Pancreas (tissue), 10 donors: ENCODE results near the gene VGLL4. TPM values are rescaled to one million over a fixed set of nuclear protein-coding genes. Genes with fewer than 3 reads are reported as not detected.

Experiments
- ATAC-seq, 4 donors: fragments of 200-7000 bp; cut with Tn5 transposase; one replicate each; pipeline versions ENCODE4 v1.8.0 to v1.9.1; 2020; ENCODE audit warnings: mild to moderate bottlenecking in 4 of 4, moderate library complexity in 4 of 4
- DNase-seq, 6 donors: peaks; one replicate each; pipeline ENCODE4 v3.0.0-alpha.2; 2020
- FAIRE-seq: peaks from 2 replicates; lab custom pipeline; 2012; peaks lifted over from hg19 to GRCh38; lab: Jason Lieb, UNC
- H3K27ac ChIP-seq, 4 donors: fragments of 200-600 bp; sonication (generic); 1 replicate in 3 of 4; 2 replicates in 1 of 4; pipeline versions ENCODE4 v1.5.0 to v1.8.0; 2020
- H3K27me3 ChIP-seq, 4 donors: fragments of 200-600 bp; one replicate each; pipeline ENCODE4 v1.8.0; 2021
- H3K36me3 ChIP-seq, 3 donors: fragments of 200-600 bp; sonication (generic) in 1 of 3; one replicate each; pipeline versions ENCODE4 v1.5.0 to v1.8.0; 2020 to 2021
- H3K4me1 ChIP-seq, 3 donors: fragments of 200-600 bp; one replicate each; pipeline ENCODE4 v1.8.0; 2021
- H3K4me3 ChIP-seq, 4 donors: fragments of 200-600 bp; sonication (generic) in 2 of 4; one replicate each; pipeline versions ENCODE4 v1.5.0 to v1.8.0; 2020 to 2021
- H3K9me3 ChIP-seq, 4 donors: fragments of 200-600 bp; one replicate each; pipeline ENCODE4 v1.8.0; 2021
- WGBS, 2 donors: extraction: QIAGEN DNeasy Blood & Tissue Kit; methylation state at CpG; one replicate each; pipeline ENCODE4 v1.1.7; 2013; 5-methylcytosine and 5-hydroxymethylcytosine counted together
- intact Hi-C, 3 donors: fragments of 100-400 bp; cut with DNase I; formaldehyde crosslinking; loops; one replicate each; pipeline versions ENCODE4 v1.11.1 to v1.14.2; 2022
- polyA plus RNA-seq, 2 donors: library from polyadenylated mRNA; stranded (reverse); fragments of 200-250 nt; gene quantifications; one replicate each; pipeline ENCODE4 v1.2.3, GENCODE V29; 2013
- total RNA-seq, 6 donors: library from RNA; stranded (reverse); fragmentation: NEBNext Ultra II Directional in 4 of 6; extraction: Animal tissue kit (Norgen Biotek cat#: 25700) in 4 of 6; gene quantifications; one replicate each; pipeline versions ENCODE4 v1.2.1 to v1.2.4, GENCODE V29; 2021 to 2023
- TF ChIP-seq, protein P1 (sequence below), 4 donors: fragments of 200-600 bp; sonication (generic) in 3 of 4; IDR thresholded peaks; one replicate each; pipeline versions ENCODE4 v1.5.0 to v1.8.0; 2021; ENCODE audit warnings: antibody characterized with exemption in 4 of 4
- donor health status: healthy with polysubstance abuse.
- donor health status: DM: no; HTN: no; CAD: no; lungs with moderate emphysema.
- donor health status: DM: no; HTN: no; CAD: no.
- donor health status: control.
- donor health status: control.
- donor health status: Bipolar disorder and iron deficiency.
- donor health status: DM: yes; HTN: yes; CAD: no.
- donor health status: DM: no; HTN: no; CAD: no.
- donor health status: DM: no; HTN: no; CAD: no.
- donor health status: DM: yes; HTN: yes; CAD: no.

Gene VGLL4
- total and polyA plus RNA-seq, 8 donors, result 17.3 to 47.8 (median 22.0) TPM

DNA sequence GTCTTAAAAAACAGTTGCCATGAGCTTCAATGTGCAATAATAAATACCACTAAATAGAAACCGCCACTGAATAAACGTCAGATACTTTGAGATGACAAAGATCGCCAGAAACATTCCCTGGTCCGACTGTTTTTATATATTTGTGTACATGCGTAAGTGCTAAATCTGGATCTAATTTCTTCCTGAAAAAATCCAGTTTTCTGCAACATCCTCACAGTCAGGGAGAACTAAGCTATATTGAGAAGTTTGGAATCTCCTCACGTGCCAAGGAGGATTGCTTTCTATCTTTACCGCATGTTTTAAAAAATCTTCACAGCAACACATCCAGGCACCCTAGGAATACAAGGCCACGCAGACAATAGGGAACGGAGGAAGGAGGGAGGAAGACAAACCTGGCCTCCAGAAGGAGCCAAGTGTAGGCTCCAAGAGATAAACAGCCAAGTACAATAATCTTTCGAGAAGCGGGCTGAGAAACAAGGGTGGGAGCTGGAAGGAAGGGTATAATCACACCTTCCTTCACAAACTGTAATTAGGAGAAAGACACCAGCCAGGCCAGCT, 5.7 kb downstream of the VGLL4 start:
- 43 to 46% methylated on average over 11 of the region's 11 CpGs for WGBS, 2 donors
- H3K9me3 ChIP-seq, result no peaks in the 10 kb centered on the region
- H3K36me3 ChIP-seq, result no peaks in the 10 kb centered on the region
- no peak for ATAC-seq
- no peaks in the 10 kb centered on the region for H3K27me3 ChIP-seq
- DNase-seq, result no peak
- FAIRE-seq, result no peak
- peak overlapping the region in 1 of 4 donors; percentile 7 for H3K27ac ChIP-seq
- no peak overlapping the region for H3K4me3 ChIP-seq
- TF ChIP-seq, protein P1, sequence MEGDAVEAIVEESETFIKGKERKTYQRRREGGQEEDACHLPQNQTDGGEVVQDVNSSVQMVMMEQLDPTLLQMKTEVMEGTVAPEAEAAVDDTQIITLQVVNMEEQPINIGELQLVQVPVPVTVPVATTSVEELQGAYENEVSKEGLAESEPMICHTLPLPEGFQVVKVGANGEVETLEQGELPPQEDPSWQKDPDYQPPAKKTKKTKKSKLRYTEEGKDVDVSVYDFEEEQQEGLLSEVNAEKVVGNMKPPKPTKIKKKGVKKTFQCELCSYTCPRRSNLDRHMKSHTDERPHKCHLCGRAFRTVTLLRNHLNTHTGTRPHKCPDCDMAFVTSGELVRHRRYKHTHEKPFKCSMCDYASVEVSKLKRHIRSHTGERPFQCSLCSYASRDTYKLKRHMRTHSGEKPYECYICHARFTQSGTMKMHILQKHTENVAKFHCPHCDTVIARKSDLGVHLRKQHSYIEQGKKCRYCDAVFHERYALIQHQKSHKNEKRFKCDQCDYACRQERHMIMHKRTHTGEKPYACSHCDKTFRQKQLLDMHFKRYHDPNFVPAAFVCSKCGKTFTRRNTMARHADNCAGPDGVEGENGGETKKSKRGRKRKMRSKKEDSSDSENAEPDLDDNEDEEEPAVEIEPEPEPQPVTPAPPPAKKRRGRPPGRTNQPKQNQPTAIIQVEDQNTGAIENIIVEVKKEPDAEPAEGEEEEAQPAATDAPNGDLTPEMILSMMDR (IDR thresholded peaks at IDR 0.05), result no peak
- intact Hi-C loops, result no loop called here
- H3K4me1 ChIP-seq, result peaks cover 6 to 39% (median 39%) of the 10 kb centered on the region in 3 donors

DNA sequence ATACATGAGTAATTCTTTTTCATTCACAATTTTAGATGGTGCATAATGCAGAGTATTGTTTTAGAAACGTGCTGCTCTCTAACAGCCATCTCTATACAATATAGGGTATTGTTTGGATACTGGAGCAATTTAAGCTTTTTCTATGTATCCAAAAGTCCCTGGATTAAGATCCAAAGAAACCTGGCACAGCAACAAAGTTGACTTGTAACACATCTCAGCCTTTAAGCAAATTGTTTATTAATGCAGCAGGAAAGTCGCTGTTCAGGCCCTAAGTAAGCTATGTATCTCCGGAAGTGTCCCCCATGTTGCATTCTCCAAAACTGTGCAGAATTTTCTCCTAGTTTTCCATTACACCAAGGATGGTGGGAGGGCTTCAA, 7.3 kb downstream of the VGLL4 start:
- intact Hi-C loops, result no loop called here
- 57 to 59% methylated on average over 3 of the region's 3 CpGs for WGBS, 2 donors
- H3K27ac ChIP-seq, result no peak overlapping the region
- ATAC-seq (no peak), DNase-seq (no peak), FAIRE-seq (no peak)
- no peaks in the 10 kb centered on the region for H3K27me3 ChIP-seq
- TF ChIP-seq, protein P1 (IDR thresholded peaks at IDR 0.05), result no peak
- no peaks in the 10 kb centered on the region for H3K9me3 ChIP-seq
- no peaks in the 10 kb centered on the region for H3K36me3 ChIP-seq
- peaks cover 6 to 39% (median 39%) of the 10 kb centered on the region in 3 donors for H3K4me1 ChIP-seq
- H3K4me3 ChIP-seq, result no peak overlapping the region

DNA sequence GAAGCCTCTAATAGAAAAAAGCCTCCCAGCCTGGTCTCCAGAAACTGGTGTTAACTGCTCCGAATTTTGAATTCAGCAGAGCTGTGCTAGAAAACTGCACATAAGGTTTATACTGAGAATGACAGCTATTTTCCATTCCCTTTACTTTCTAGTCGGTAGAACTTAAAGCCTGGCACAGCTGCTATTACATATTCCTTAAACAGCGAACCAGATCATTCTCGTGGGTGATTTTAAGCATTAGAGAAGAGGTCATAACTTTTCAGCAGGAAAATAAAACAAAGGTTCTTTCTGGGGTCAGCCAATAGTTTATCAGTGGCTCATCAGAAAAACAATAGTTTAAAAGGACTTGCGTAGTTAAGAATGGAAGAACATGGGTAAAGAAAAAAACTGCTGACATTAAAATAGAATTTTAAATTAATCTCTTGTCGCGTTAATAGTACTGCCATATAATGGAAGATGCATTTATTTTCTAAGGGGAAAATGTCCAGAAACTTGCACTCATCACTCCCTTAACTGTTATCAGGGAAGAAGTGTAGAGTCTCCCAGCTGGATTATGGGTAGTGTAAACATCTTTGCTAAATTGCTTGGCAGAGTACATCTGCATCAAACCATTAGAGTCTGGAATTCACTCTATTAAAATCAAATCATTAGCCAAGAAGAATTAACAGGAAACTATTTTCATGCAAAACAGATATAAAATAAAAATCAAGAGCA, 7.9 kb downstream of the VGLL4 start:
- Histone ChIP-seq H3K36me3 (no peaks in the 10 kb centered on the region), H3K4me1 (peaks cover 6 to 39% (median 35%) of the 10 kb centered on the region in 3 donors), H3K9me3 (no peaks in the 10 kb centered on the region), H3K27ac (no peak overlapping the region), H3K4me3 (no peak overlapping the region), H3K27me3 (no peaks in the 10 kb centered on the region)
- TF ChIP-seq, protein P1 (IDR thresholded peaks at IDR 0.05), result no peak
- intact Hi-C loops, result no loop called here
- no peak for DNase-seq
- peak in 1 of 4 donors; percentile 30 for ATAC-seq
- no peak for FAIRE-seq
- 58 to 74% methylated on average over 7 of the region's 7 CpGs for WGBS, 2 donors

DNA sequence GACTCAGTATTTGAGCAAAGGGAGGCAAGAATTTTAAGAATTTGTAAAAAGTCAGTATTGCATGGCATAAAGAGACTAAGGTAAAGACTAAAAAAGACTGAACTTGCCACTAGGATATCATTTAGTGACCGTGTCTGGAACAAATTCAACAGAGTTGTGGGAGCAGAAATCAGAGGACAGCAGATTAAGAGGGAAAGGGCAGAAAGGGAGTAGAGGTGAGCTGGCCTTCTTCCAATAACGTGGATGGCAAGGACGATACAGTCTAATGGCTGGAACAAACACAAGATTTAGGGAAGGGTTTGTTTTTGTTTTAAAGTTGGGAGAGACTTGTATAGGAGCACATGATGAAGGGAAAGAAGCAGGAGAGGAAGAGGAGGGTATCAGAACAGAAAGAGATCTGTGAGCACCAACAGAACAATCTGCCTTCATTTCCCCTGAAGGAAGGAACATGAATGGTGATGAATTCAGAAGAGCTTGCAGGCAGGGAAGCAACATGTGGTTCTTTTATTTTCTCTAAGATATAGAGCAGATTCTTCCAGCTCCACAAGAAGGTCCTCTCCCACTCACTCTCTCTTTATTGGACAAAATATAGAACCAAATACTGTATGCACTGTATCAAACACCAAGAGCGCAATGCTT, 8.6 kb downstream of the VGLL4 start:
- DNase-seq, result no peak
- no peak overlapping the region for H3K27ac ChIP-seq
- H3K4me3 ChIP-seq, result no peak overlapping the region
- no peak for FAIRE-seq
- WGBS, 2 donors, result 26 to 37% methylated on average over 4 of the region's 4 CpGs
- H3K4me1 ChIP-seq, result peaks cover 6 to 36% (median 32%) of the 10 kb centered on the region in 3 donors
- H3K9me3 ChIP-seq, result no peaks in the 10 kb centered on the region
- no peaks in the 10 kb centered on the region for H3K27me3 ChIP-seq
- TF ChIP-seq, protein P1 (IDR thresholded peaks at IDR 0.05), result no peak
- intact Hi-C loops, result no loop called here
- no peak for ATAC-seq
- no peaks in the 10 kb centered on the region for H3K36me3 ChIP-seq
